ENCODE results near the gene LEO1.

GRCh38 chr15:51973220-51973619 lies 1.6 kb upstream of the LEO1 start:
- TF ChIP-seq, protein P1, sequence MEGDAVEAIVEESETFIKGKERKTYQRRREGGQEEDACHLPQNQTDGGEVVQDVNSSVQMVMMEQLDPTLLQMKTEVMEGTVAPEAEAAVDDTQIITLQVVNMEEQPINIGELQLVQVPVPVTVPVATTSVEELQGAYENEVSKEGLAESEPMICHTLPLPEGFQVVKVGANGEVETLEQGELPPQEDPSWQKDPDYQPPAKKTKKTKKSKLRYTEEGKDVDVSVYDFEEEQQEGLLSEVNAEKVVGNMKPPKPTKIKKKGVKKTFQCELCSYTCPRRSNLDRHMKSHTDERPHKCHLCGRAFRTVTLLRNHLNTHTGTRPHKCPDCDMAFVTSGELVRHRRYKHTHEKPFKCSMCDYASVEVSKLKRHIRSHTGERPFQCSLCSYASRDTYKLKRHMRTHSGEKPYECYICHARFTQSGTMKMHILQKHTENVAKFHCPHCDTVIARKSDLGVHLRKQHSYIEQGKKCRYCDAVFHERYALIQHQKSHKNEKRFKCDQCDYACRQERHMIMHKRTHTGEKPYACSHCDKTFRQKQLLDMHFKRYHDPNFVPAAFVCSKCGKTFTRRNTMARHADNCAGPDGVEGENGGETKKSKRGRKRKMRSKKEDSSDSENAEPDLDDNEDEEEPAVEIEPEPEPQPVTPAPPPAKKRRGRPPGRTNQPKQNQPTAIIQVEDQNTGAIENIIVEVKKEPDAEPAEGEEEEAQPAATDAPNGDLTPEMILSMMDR (IDR thresholded peaks at IDR 0.05), result no peak
- no peak for TF ChIP-seq POLR2A (IDR thresholded peaks at IDR 0.05)

All from adrenal gland (tissue), 5 donors.